HCT116 (cell line): ENCODE data around the gene PRM2. TPM values are rescaled to one million over a fixed set of nuclear protein-coding genes. Genes with fewer than 3 reads are reported as not detected.

Source experiments
- ATAC-seq: fragments of 200-7000 bp; cut with Tn5 transposase; 2 replicates; pipeline ENCODE4 v1.9.1; 2020; ENCODE audit warnings: mild to moderate bottlenecking, moderate library complexity
- BruUV-seq: library from RNA; stranded (reverse); fragments of 400-500 nt; replicated peaks from 2 replicates; lab custom pipeline; 2021; lab: Mats Ljungman, UMichigan
- CTCF ChIA-PET: fragments of 300-600 bp; sonication (Branson Sonifier 250); formaldehyde crosslinking; loops from one replicate; lab custom pipeline; 2021; ENCODE audit warnings: antibody characterized with exemption; lab: Charles Lee
- POLR2A ChIA-PET: fragments of 300-600, 350-600 bp; sonication (Branson Sonifier 250); formaldehyde crosslinking; loops from one replicate; lab custom pipeline; 2021; ENCODE audit warnings: antibody characterized with exemption; lab: Charles Lee
- RAD21 ChIA-PET, 2 experiments: fragments of 300-600 bp; sonication (Branson Sonifier 250); formaldehyde crosslinking; loops; one replicate each; lab custom pipeline; 2023; ENCODE audit warnings: low total read pairs in 2 of 2; ENCODE audit not compliant: uncharacterized antibody in 2 of 2, unreplicated experiment in 2 of 2, low non-redundant PET in 1 of 2; lab: Charles Lee
- DNase-seq: peaks from one replicate; pipeline ENCODE4 v3.0.0-alpha.2; 2010; ENCODE audit warnings: low read depth, low spot score
- H2AFZ ChIP-seq: fragments of 200-600 bp; shearing (Covaris generic), sonication (generic); 2 replicates; pipeline ENCODE4 v1.6.1; 2017; ENCODE audit warnings: low read depth, mixed run types, mixed read lengths, antibody characterized with exemption, low read length; ENCODE audit not compliant: poor library complexity, severe bottlenecking
- H3K27ac ChIP-seq: 2 replicates; pipeline ENCODE4 v1.5.1; 2012; ENCODE audit warnings: low read depth, low read length
- H3K27me3 ChIP-seq: fragments of 200-600 bp; sonication (generic); 2 replicates; pipeline ENCODE4 v1.6.1; 2016; ENCODE audit warnings: mixed run types, low read length, mixed read lengths; ENCODE audit not compliant: insufficient read depth
- H3K36me3 ChIP-seq, 2 experiments: fragments of 200-500 bp in 1 of 2; fragments of 200-600 bp in 1 of 2; sonication (Bioruptor generic) in 1 of 2; sonication (generic) in 1 of 2; 2 replicates each; pipeline versions ENCODE4 v1.5.1 to v1.6.1; 2014 to 2016; ENCODE audit warnings: low read length in 2 of 2, inconsistent platforms in 1 of 2, mixed read lengths in 1 of 2, mixed run types in 1 of 2; ENCODE audit not compliant: insufficient read depth in 2 of 2, control insufficient read depth in 1 of 2
- H3K4me1 ChIP-seq, 2 experiments: fragments of 200-600 bp in 1 of 2; sonication (generic) in 1 of 2; 2 replicates each; pipeline versions ENCODE4 v1.5.1 to v1.6.1; 2012 to 2017; ENCODE audit warnings: low read length in 2 of 2, inconsistent platforms in 1 of 2, mild to moderate bottlenecking in 1 of 2, mixed read lengths in 1 of 2, mixed run types in 1 of 2, moderate library complexity in 1 of 2; ENCODE audit not compliant: insufficient read depth in 2 of 2, control insufficient read depth in 1 of 2
- H3K4me2 ChIP-seq: fragments of 200-600 bp; sonication (generic); 2 replicates; pipeline ENCODE4 v1.6.1; 2017; ENCODE audit warnings: mixed run types, low read length, mixed read lengths
- H3K4me3 ChIP-seq, 2 experiments: fragments of 200-600 bp in 1 of 2; sonication (generic) in 1 of 2; replicated peaks in 1 of 2; 2 replicates each; pipeline ENCODE4 v1.5.1; 2011 to 2016; ENCODE audit warnings: low read length in 2 of 2, control low read depth in 1 of 2, low read depth in 1 of 2, mild to moderate bottlenecking in 1 of 2, mixed read lengths in 1 of 2, mixed run types in 1 of 2
- H3K79me2 ChIP-seq: fragments of 200-600 bp; sonication (generic); 2 replicates; pipeline ENCODE4 v1.6.1; 2017; ENCODE audit warnings: mild to moderate bottlenecking, mixed run types, low read length, moderate library complexity, mixed read lengths; ENCODE audit not compliant: insufficient read depth
- H3K9ac ChIP-seq: fragments of 200-600 bp; sonication (generic); 2 replicates; pipeline ENCODE4 v1.6.1; 2016; ENCODE audit warnings: low read length, mixed read lengths
- H3K9me2 ChIP-seq: fragments of 200-600 bp; sonication (generic), shearing (Covaris generic); 2 replicates; pipeline ENCODE4 v1.6.1; 2017; ENCODE audit warnings: mixed run types, mild to moderate bottlenecking, moderate library complexity; ENCODE audit not compliant: insufficient read depth
- H3K9me3 ChIP-seq, 2 experiments: fragments of 200-500 bp in 1 of 2; fragments of 200-600 bp in 1 of 2; sonication (Bioruptor generic) in 1 of 2; sonication (generic) in 1 of 2; 2 replicates each; pipeline ENCODE4 v1.6.1; 2014 to 2017; ENCODE audit warnings: low read length in 2 of 2, mixed read lengths in 2 of 2, inconsistent platforms in 1 of 2, low read depth in 1 of 2, mild to moderate bottlenecking in 1 of 2, mixed run types in 1 of 2, moderate library complexity in 1 of 2; ENCODE audit not compliant: control insufficient read depth in 1 of 2, insufficient read depth in 1 of 2
- H4K20me1 ChIP-seq: fragments of 200-600 bp; sonication (generic), shearing (Covaris generic); 2 replicates; pipeline ENCODE4 v1.6.1; 2017; ENCODE audit warnings: mixed run types, mild to moderate bottlenecking, moderate library complexity; ENCODE audit not compliant: insufficient read depth
- ATF3 ChIP-seq: IDR thresholded peaks from 2 replicates; pipeline ENCODE4 v1.6.1; 2012
- CBX3 ChIP-seq: IDR thresholded peaks from 2 replicates; pipeline ENCODE4 v1.6.1; 2012; ENCODE audit warnings: low read depth
- CTCF ChIP-seq, 3 experiments: fragments of 200-600 bp in 1 of 3; sonication (generic) in 1 of 3; IDR thresholded peaks in 2 of 3; conservative IDR thresholded peaks in 1 of 3; 2 replicates each; pipeline ENCODE4 v1.5.1; 2012 to 2017; ENCODE audit warnings: low read depth in 2 of 3, low read length in 2 of 3, antibody characterized with exemption in 1 of 3, borderline replicate concordance in 1 of 3, control low read depth in 1 of 3, mild to moderate bottlenecking in 1 of 3, mixed read lengths in 1 of 3, mixed run types in 1 of 3, moderate library complexity in 1 of 3; ENCODE audit not compliant: insufficient read depth in 1 of 3
- EZH2phosphoT487 ChIP-seq: fragments of 200-600 bp; IDR thresholded peaks from 2 replicates; pipeline ENCODE4 v1.6.1; 2018; ENCODE audit warnings: antibody characterized with exemption, borderline replicate concordance
- FOSL1 ChIP-seq: IDR thresholded peaks from 2 replicates; pipeline ENCODE4 v1.6.1; 2012; ENCODE audit warnings: low read depth
- JUND ChIP-seq: IDR thresholded peaks from 2 replicates; pipeline ENCODE4 v1.6.1; 2012
- POLR2AphosphoS5 ChIP-seq: IDR thresholded peaks from 2 replicates; pipeline ENCODE4 v1.6.1; 2011; ENCODE audit warnings: mild to moderate bottlenecking, low read depth, low read length, moderate library complexity
- RAD21 ChIP-seq: IDR thresholded peaks from 2 replicates; pipeline ENCODE4 v1.6.1; 2012; ENCODE audit warnings: low read depth, mild to moderate bottlenecking
- SIN3A ChIP-seq: IDR thresholded peaks from 2 replicates; pipeline ENCODE4 v1.6.1; 2012; ENCODE audit warnings: low read depth
- SP1 ChIP-seq: IDR thresholded peaks from 2 replicates; pipeline ENCODE4 v1.6.1; 2012; ENCODE audit warnings: low read depth
- SRF ChIP-seq: IDR thresholded peaks from 2 replicates; pipeline ENCODE4 v1.6.1; 2012; ENCODE audit warnings: low read depth
- TCF7L2 ChIP-seq: IDR thresholded peaks from 2 replicates; pipeline ENCODE4 v1.7.0; 2011; ENCODE audit warnings: borderline replicate concordance, inconsistent platforms; ENCODE audit not compliant: insufficient read depth, insufficient read length; ENCODE audit errors: extremely low read depth
- ZBTB33 ChIP-seq: IDR thresholded peaks from 2 replicates; pipeline ENCODE4 v1.6.1; 2011; ENCODE audit warnings: mild to moderate bottlenecking, low read length, moderate library complexity; ENCODE audit not compliant: insufficient replicate concordance; ENCODE audit errors: extremely low read depth
- ZFX ChIP-seq: fragments of 450-650 bp; IDR thresholded peaks from 2 replicates; pipeline ENCODE4 v1.6.1; 2017
- intact Hi-C: fragments of 100-400 bp; cut with micrococcal nuclease; formaldehyde crosslinking; loops from 2 replicates; pipeline ENCODE4 v1.10.0; 2022
- total RNA-seq: library from RNA; stranded (reverse); gene quantifications from one replicate; pipeline ENCODE4 v1.2.1, GENCODE V29; 2021; ENCODE audit not compliant: unreplicated experiment

PRM2 gene
- total RNA-seq, 1 experiment from 2014 or later = not detected

GRCh38 chr16:11250091-11250785 is 26.0 kb downstream of the PRM2 start (continued):
- TF ChIP-seq CTCF (IDR thresholded peaks at IDR 0.05 in 2 of 3, conservative IDR thresholded peaks at IDR 0.05 in 1 of 3; ENCODE audit: borderline replicate concordance in 1 of 3, insufficient read depth in 1 of 3, low read depth in 2 of 3, low read length in 2 of 3) (no peak), SRF (no peak), POLR2AphosphoS5 (no peak), ATF3 (no peak), CBX3 (no peak), FOSL1 (no peak)

GRCh38 chr16:11249233-11250061 is 26.8 kb downstream of the PRM2 start:
- ChIA-PET RAD21 (no interaction called here), CTCF (no interaction called here), POLR2A (no interaction called here)
- H3K4me3 ChIP-seq = no peak overlapping the region
- no peak overlapping the region for H2AFZ ChIP-seq
- H3K36me3 ChIP-seq = no peaks in the 10 kb centered on the region
- H3K9ac ChIP-seq = no peak overlapping the region
- no peaks in the 10 kb centered on the region for H3K9me2 ChIP-seq
- H3K9me3 ChIP-seq = no peaks in the 10 kb centered on the region
- BruUV-seq = no TSS peak
- H3K27ac ChIP-seq = no peak overlapping the region
- ATAC-seq = no peak
- no peaks in the 10 kb centered on the region for H3K79me2 ChIP-seq
- H3K4me1 ChIP-seq = peaks cover 2 to 9% of the 10 kb centered on the region in 2 experiments; a peak in 3 of 4 replicates
- H3K27me3 ChIP-seq = no peaks in the 10 kb centered on the region
- intact Hi-C loops = no loop called here
- DNase-seq = no peak
- H4K20me1 ChIP-seq = no peaks in the 10 kb centered on the region
- no peak overlapping the region for H3K4me2 ChIP-seq
- TF ChIP-seq RAD21 = no peak
- no peak for TF ChIP-seq POLR2AphosphoS5
- TF ChIP-seq ZFX = no peak
- no peak for TF ChIP-seq SP1
- no peak for TF ChIP-seq ATF3
- TF ChIP-seq CBX3 = no peak
- TF ChIP-seq SIN3A = no peak
- no peak for TF ChIP-seq TCF7L2
- TF ChIP-seq EZH2phosphoT487 = no peak
- no peak for TF ChIP-seq ZBTB33
- TF ChIP-seq JUND = no peak
- TF ChIP-seq SRF = no peak
